Thyroid gland (tissue), 4 donors: Measurements from ENCODE around the gene ALCAM.

Experiments used
- CTCF ChIP-seq, 6 experiments: fragments of 200-600 bp in 3 of 6; fragments of 450-650 bp in 3 of 6; sonication (generic) in 3 of 6; IDR thresholded peaks; one replicate each; pipeline ENCODE4 v1.5.1; 2016 to 2019; ENCODE audit warnings: antibody characterized with exemption in 6 of 6, mild to moderate bottlenecking in 2 of 6, inconsistent platforms in 1 of 6, moderate library complexity in 1 of 6
- POLR2A ChIP-seq, 2 donors: fragments of 450-650 bp; IDR thresholded peaks; one replicate each; pipeline ENCODE4 v1.6.1; 2017; ENCODE audit warnings: antibody characterized with exemption in 2 of 2, mild to moderate bottlenecking in 2 of 2, moderate library complexity in 1 of 2

- TF ChIP-seq CTCF (IDR thresholded peaks at IDR 0.05) (no peak), POLR2A (IDR thresholded peaks at IDR 0.05) (no peak)
Measured at GRCh38 chr3:105528955-105529354, 162.2 kb downstream of the ALCAM start.
